ENCODE data around the gene PBX3.

GRCh38 chr9:125789196-125789595 lies 42.0 kb downstream of the PBX3 start:
- no peak for TF ChIP-seq CTCF (IDR thresholded peaks at IDR 0.05)
- TF ChIP-seq SIN3A (IDR thresholded peaks at IDR 0.05; ENCODE audit: borderline replicate concordance, insufficient read depth, low read depth, low read length) = no peak
- no peak for TF ChIP-seq POLR2AphosphoS5 (IDR thresholded peaks at IDR 0.05; ENCODE audit: low read depth, low read length)
- TF ChIP-seq TCF7L2 (IDR thresholded peaks at IDR 0.05; ENCODE audit: low read depth, low read length) = no peak
